A673 (cell line): ENCODE data around the gene CETN3.

Experiments used
- CTCF ChIP-seq: fragments of 300-800, 200-600 bp; sonication (generic); conservative IDR thresholded peaks from 2 replicates; pipeline ENCODE4 v1.5.1; 2017; ENCODE audit warnings: low read depth, mild to moderate bottlenecking, antibody characterized with exemption, low read length, moderate library complexity, mixed read lengths
- EZH2 ChIP-seq: fragments of 200-600 bp; sonication (generic); IDR thresholded peaks from 2 replicates; pipeline ENCODE4 v1.6.1; 2017; ENCODE audit warnings: borderline replicate concordance, low read depth, mild to moderate bottlenecking, mixed read lengths, antibody characterized with exemption, low read length; ENCODE audit not compliant: poor library complexity, severe bottlenecking

DNA sequence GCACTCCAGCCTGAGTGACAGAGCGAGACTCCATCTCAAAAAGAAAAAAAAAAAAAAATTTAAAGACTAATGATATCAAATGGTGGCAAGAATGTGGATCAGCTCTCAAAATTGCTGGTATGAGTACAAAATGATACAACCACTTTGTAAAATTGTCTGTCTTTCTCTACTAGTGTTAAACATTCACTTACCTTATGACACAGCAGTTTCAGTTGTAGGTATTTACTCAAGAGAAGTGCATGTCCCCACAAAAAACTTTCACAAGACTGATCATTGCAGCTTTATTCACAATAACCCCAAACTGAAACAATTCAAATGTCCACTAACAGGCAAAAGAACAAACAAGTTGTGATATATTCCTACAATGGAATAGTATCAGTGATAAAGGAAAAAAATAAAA, 14.7 kb upstream of the CETN3 start:
- TF ChIP-seq CTCF (no peak), EZH2 (no peak)
